ENCODE data around the gene CTDSPL2.
"Not testable (repeated sequence)": the region's sequence is repeated elsewhere in the genome, so short reads cannot be mapped to it uniquely, and the experiment has no call there.

The CTDSPL2 gene

DNA sequence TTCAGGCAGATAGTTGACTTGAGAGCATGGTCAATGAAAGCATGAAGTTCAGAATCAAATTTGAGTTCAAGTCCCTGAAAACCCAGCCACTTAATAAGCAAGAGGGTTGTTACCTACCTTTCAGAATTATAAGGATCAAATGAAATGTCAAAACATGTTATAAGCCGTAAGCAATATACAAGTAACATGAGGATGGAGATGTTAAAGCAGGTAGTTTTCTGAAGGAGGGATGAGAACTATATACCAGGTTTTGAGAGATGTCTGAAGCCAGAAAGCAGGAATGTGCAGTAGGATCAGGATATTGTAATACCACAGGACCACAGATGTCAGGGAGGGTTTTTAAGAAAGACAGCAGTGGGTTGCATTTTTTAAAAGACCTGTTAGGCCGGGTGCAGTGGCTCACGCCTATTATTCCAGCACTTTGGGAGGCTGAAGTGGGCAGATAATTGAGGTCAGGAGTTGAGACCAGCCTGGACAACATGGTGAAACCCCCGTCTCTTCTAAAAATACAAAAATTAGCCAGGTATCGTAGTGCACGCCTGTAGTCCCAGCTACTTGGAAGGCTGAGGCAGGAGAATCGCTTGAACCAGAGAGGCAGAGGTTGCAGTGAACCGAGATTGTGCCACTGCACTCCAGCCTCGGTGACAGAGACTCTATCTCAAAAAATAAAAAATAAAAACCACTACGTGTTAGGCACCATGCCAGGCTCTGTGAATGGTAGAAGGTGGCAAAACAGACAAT lies 102.6 kb downstream of the CTDSPL2 start:
- TF ChIP-seq, protein P1, sequence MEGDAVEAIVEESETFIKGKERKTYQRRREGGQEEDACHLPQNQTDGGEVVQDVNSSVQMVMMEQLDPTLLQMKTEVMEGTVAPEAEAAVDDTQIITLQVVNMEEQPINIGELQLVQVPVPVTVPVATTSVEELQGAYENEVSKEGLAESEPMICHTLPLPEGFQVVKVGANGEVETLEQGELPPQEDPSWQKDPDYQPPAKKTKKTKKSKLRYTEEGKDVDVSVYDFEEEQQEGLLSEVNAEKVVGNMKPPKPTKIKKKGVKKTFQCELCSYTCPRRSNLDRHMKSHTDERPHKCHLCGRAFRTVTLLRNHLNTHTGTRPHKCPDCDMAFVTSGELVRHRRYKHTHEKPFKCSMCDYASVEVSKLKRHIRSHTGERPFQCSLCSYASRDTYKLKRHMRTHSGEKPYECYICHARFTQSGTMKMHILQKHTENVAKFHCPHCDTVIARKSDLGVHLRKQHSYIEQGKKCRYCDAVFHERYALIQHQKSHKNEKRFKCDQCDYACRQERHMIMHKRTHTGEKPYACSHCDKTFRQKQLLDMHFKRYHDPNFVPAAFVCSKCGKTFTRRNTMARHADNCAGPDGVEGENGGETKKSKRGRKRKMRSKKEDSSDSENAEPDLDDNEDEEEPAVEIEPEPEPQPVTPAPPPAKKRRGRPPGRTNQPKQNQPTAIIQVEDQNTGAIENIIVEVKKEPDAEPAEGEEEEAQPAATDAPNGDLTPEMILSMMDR (IDR thresholded peaks at IDR 0.05): no peak
- Histone ChIP-seq H3K36me3 (peaks cover 0 to 11% (median 2%) of the 10 kb centered on the region in 3 donors), H3K9me3 (no peaks in the 10 kb centered on the region), H3K27me3 (no peaks in the 10 kb centered on the region), H3K4me1 (peaks cover 0 to 11% (median 6%) of the 10 kb centered on the region in 4 donors), H3K4me3 (no peak overlapping the region), H3K27ac (no peak overlapping the region)
- intact Hi-C loops (cut with DNase I; ENCODE audit: low total_unique reads): no loop called here
- DNase-seq: no peak

DNA sequence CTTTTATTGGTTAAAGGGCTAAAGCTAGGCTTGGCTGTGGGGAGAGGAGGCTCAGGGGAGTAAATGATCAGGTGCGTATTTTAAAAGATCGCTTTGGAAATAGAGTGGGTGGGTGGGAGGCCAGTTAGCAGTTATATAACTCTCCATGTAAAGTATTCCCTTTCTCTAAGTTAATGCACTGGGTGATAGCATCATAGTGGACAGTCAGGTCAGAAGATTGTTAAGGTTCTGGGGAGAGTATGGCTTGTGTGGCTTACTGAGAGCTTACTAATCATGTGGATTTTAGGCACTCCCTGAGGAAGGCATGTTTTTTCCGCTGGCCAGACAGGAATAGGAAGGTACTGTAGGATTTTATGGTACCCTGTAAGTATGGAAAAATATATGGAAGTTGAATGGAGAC lies 103.2 kb downstream of the CTDSPL2 start:
- Histone ChIP-seq H3K27ac (no peak overlapping the region), H3K27me3 (no peaks in the 10 kb centered on the region), H3K4me1 (peaks cover 0 to 16% (median 11%) of the 10 kb centered on the region in 4 donors), H3K4me3 (no peak overlapping the region), H3K36me3 (peaks cover 0 to 11% (median 0%) of the 10 kb centered on the region in 3 donors), H3K9me3 (no peaks in the 10 kb centered on the region)
- intact Hi-C loops (cut with DNase I; ENCODE audit: low total_unique reads): no loop called here
- TF ChIP-seq, protein P1 (IDR thresholded peaks at IDR 0.05): no peak
- no peak for DNase-seq

DNA sequence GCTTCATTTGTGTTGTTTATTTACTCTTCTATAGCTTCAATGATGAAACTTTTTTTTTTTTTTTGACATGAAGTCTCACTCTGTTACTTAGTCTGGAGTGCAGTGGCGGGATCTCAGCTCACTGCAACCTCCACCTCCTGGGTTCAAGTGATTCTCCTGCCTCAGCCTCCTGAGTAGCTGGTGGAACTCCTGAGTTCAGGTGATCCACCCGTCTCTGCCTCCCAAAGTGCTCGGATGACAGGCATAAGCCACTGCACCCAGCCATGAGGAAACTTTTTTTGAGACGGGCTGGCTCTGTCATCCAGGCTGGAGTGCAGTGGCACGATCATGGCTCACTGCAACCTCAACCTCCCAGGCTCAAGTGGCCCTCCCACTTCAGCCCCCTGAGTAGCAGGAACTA lies 104.8 kb downstream of the CTDSPL2 start:
- Histone ChIP-seq H3K4me1 (peaks cover 0 to 19% (median 14%) of the 10 kb centered on the region in 4 donors), H3K36me3 (peaks cover 0 to 11% (median 0%) of the 10 kb centered on the region in 3 donors)
- DNase-seq; H3K27me3 ChIP-seq; H3K9me3 ChIP-seq; H3K4me3 ChIP-seq; intact Hi-C loops (cut with DNase I; ENCODE audit: low total_unique reads); H3K27ac ChIP-seq: not testable (repeated sequence)

DNA sequence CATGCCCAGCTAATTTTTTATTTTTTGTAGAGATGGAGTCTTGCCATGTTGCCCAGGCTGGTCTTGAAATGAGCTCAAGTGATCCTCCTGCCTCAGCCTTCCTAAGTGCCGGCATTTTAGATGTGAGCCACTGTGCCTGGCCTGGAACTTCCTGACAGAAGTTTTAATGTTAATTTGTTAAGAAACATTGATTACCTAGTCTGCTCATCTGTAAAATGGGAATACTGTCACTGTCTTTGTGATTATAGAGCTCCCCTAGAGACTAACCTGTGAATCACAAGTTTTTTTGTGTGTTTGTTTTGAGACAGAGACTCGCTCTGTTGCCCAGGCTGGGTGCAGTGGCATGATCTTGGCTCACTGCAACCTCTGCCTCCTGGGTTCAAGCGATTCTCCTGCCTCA lies 105.3 kb downstream of the CTDSPL2 start:
- H3K4me1 ChIP-seq: peaks cover 0 to 19% (median 14%) of the 10 kb centered on the region in 4 donors
- intact Hi-C loops (cut with DNase I; ENCODE audit: low total_unique reads): no loop called here
- H3K4me3 ChIP-seq: no peak overlapping the region
- H3K27me3 ChIP-seq: no peaks in the 10 kb centered on the region
- H3K36me3 ChIP-seq: peaks cover 0 to 11% (median 0%) of the 10 kb centered on the region in 3 donors
- DNase-seq: no peak
- H3K27ac ChIP-seq: no peak overlapping the region
- TF ChIP-seq, protein P1 (IDR thresholded peaks at IDR 0.05): no peak
- H3K9me3 ChIP-seq: no peaks in the 10 kb centered on the region

DNA sequence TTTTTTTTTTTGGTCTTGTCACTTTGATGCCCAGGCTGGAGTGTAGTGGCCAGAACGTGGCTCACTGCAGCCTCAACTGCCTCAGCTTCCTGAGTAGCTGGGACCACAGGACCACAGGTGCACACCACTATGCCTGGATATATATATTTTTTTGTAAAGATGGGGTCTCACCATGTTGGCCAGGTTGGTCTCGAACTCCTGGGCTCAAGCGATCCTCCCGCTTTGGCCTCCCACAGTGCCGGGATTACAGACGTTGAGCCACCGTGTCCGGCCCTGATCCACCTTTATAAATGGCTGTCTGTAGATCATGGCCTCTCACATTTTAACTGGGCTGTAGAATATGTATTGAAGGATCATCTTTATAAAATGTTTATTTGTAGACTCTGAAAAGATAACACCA lies 107.7 kb downstream of the CTDSPL2 start:
- peaks cover 0 to 36% (median 22%) of the 10 kb centered on the region in 4 donors for H3K4me1 ChIP-seq
- no peak overlapping the region for H3K27ac ChIP-seq
- intact Hi-C loops (cut with DNase I; ENCODE audit: low total_unique reads): no loop called here
- no peak overlapping the region for H3K4me3 ChIP-seq
- TF ChIP-seq, protein P1 (IDR thresholded peaks at IDR 0.05): no peak
- peaks cover 0 to 20% (median 0%) of the 10 kb centered on the region in 3 donors for H3K36me3 ChIP-seq
- DNase-seq: no peak
- H3K9me3 ChIP-seq: no peaks in the 10 kb centered on the region
- no peaks in the 10 kb centered on the region for H3K27me3 ChIP-seq

DNA sequence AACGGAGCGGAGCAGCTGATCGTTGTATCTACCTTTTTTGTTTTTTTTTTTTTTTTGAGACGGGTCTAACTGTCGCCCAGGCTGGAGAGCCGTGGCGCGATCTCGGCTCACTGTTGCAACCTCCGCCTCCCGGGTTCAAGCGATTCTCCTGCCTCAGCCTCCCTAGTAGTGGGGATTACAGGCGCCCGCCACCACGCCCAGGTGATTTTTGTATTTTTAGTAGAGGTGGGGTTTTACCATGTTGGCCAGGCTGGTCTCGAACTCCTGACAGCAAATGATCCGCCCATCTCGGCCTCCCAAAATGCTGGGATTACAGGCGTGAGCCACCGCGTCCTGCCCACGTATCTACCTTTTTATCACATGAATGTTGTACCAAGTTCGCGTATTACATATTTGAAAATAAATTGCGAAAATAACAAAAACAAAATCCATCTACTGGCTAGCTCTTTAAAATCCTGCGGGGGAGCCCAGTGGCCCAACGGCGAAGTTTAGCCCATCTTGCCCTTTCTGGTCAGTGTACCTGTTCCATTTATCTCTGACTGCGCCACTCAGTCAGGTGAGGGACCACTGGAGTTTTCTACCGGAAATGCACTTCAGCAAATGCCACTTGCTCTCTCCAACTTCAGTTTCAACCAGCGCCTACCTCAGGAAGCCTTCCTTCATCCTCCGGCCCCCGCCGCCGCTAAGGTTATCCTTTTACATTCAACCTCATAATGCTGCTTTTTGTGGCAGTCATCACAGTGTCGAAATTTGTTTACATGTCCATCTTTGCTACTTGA lies 108.3 kb downstream of the CTDSPL2 start:
- TF ChIP-seq, protein P1 (IDR thresholded peaks at IDR 0.05): no peak
- peaks cover 0 to 20% (median 0%) of the 10 kb centered on the region in 3 donors for H3K36me3 ChIP-seq
- no peaks in the 10 kb centered on the region for H3K27me3 ChIP-seq
- no peak for DNase-seq
- H3K4me3 ChIP-seq: peak overlapping the region; percentile 73 to 95
- H3K4me1 ChIP-seq: peaks cover 0 to 41% (median 22%) of the 10 kb centered on the region in 4 donors
- peak overlapping the region; percentile 97 to 99 for H3K27ac ChIP-seq
- intact Hi-C loops (cut with DNase I; ENCODE audit: low total_unique reads): no loop called here
- no peaks in the 10 kb centered on the region for H3K9me3 ChIP-seq
